Heart right ventricle (tissue), 16 donors: ENCODE data around the gene RLF. TPM values are rescaled to one million over a fixed set of nuclear protein-coding genes. Genes with fewer than 3 reads are reported as not detected.

Source experiments
- ATAC-seq, 8 donors: fragments of 200-7000 bp; cut with Tn5 transposase; one replicate each; pipeline ENCODE4 v1.9.1; 2020; ENCODE audit warnings: mild to moderate bottlenecking in 8 of 8, moderate library complexity in 8 of 8, moderate number of reproducible peaks in 1 of 8
- DNase-seq, 2 donors: peaks; one replicate each; pipeline ENCODE4 v3.0.0-alpha.2; 2020
- H3K27ac ChIP-seq, 10 donors: fragments of 200-600 bp; sonication (generic) in 2 of 10; one replicate each; pipeline versions ENCODE4 v1.5.0 to v1.8.0; 2020 to 2022; ENCODE audit warnings: mild to moderate bottlenecking in 3 of 10
- H3K27me3 ChIP-seq, 7 donors: fragments of 200-600 bp; one replicate each; pipeline ENCODE4 v1.8.0; 2021 to 2022; ENCODE audit warnings: mild to moderate bottlenecking in 2 of 7
- H3K36me3 ChIP-seq, 9 donors: fragments of 200-600 bp; sonication (generic) in 1 of 9; one replicate each; pipeline versions ENCODE4 v1.5.0 to v1.8.0; 2020 to 2022; ENCODE audit warnings: mild to moderate bottlenecking in 2 of 9
- H3K4me1 ChIP-seq, 9 donors: fragments of 200-600 bp; sonication (generic) in 1 of 9; one replicate each; pipeline versions ENCODE4 v1.5.0 to v1.8.0; 2020 to 2022; ENCODE audit warnings: mild to moderate bottlenecking in 4 of 9
- H3K4me3 ChIP-seq, 10 donors: fragments of 200-600 bp; sonication (generic) in 2 of 10; one replicate each; pipeline versions ENCODE4 v1.5.0 to v1.8.0; 2020 to 2022; ENCODE audit warnings: mild to moderate bottlenecking in 7 of 10, moderate library complexity in 2 of 10
- H3K9me3 ChIP-seq, 11 donors: fragments of 200-600 bp in 10 of 11; sonication (generic) in 2 of 11; one replicate each; pipeline versions ENCODE4 v1.5.0 to v1.8.0; 2013 to 2022; ENCODE audit warnings: mild to moderate bottlenecking in 2 of 11, control low read depth in 1 of 11, moderate library complexity in 1 of 11
- WGBS, 2 donors: extraction: QIAGEN DNeasy Blood & Tissue Kit; methylation state at CpG; one replicate each; pipeline ENCODE4 v1.1.7; 2013; ENCODE audit warnings: inconsistent platforms in 1 of 2; 5-methylcytosine and 5-hydroxymethylcytosine counted together
- intact Hi-C, 10 donors: fragments of 100-400 bp; cut with DNase I; formaldehyde crosslinking; loops; one replicate each; pipeline versions ENCODE4 v1.11.1 to v1.14.2; 2022
- polyA plus RNA-seq, 2 donors: library from polyadenylated mRNA; stranded (reverse); fragments of 200-250 nt; gene quantifications; one replicate each; pipeline ENCODE4 v1.2.3, GENCODE V29; 2013
- total RNA-seq, 10 donors: library from RNA; stranded (reverse); fragmentation: NEBNext Ultra II Directional in 3 of 10; extraction: Animal tissue kit (Norgen Biotek cat#: 25700) in 3 of 10; gene quantifications; one replicate each; pipeline versions ENCODE4 v1.2.1 to v1.2.4, GENCODE V29; 2021 to 2023
- TF ChIP-seq, protein P1 (sequence below), 9 donors: fragments of 200-600 bp; sonication (generic) in 2 of 9; IDR thresholded peaks; one replicate each; pipeline versions ENCODE4 v1.5.0 to v1.8.0; 2021 to 2022; ENCODE audit warnings: antibody characterized with exemption in 9 of 9, mild to moderate bottlenecking in 5 of 9, moderate library complexity in 1 of 9
- donor health status: Arrhythmogenic right ventricular cardiomyopathy.
- donor health status: ischemic (EF 13 %, LVEDD 7.1; RV severe dilation, severe dysfunction).
- donor health status: healthy with polysubstance abuse.
- donor health status: DM: no; HTN: yes; CAD: no.
- donor health status: DM: no; HTN: no; CAD: no.
- donor health status: ischemic (EF 25% LVEDD 6.9; RV normal size, moderate dysfunction).
- donor health status: ischemic (EF 25% LVEDD 5.7; RV mildly dilated, moderate dysfunction).
- donor health status: healthy.
- donor health status: DM: yes; HTN: yes; CAD: no.
- donor health status: Ischemic cardiomyopathy.
- donor health status: ischemic (EF 35%, LVEDD 5.7; RV mildly dilated, moderate dysfunction).
- donor health status: nonischemic (EF 11% LVEDD 7.7; RV severe dilation, severe dysfunction).
- donor health status: DM: yes; HTN: yes; CAD: no.
- donor health status: PGD.
- donor health status: ischemic (EF 29% LVEDD 5.4; RV normal size, mild dysfunction).
- donor health status: nonischemic (EF 23%, LVEDD 6.1; RV moderate dilation, normal function).

Gene RLF
- total and polyA plus RNA-seq, 12 donors: 3.8 to 17.3 (median 12.4) TPM

DNA sequence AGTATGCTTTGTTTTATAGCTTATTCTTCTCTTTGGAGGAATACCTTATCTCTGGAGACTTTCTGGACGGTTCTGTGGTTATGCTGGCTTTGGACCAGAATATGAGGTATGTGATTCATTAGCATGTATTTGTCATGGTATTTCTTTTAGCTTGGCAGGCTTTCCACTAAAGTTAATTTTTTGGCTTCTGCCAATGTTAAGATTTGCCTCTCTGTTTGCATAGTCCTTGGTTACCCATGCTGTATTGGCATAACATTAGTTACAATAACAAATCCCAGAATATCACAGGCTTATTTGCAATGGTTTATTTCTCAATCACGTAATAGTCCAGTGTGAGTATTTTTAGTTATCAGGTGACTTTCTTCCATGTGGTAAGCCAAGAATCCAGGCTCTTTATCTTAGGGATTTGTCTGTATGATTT lies 106.6 kb downstream of the RLF start:
- TF ChIP-seq, protein P1, sequence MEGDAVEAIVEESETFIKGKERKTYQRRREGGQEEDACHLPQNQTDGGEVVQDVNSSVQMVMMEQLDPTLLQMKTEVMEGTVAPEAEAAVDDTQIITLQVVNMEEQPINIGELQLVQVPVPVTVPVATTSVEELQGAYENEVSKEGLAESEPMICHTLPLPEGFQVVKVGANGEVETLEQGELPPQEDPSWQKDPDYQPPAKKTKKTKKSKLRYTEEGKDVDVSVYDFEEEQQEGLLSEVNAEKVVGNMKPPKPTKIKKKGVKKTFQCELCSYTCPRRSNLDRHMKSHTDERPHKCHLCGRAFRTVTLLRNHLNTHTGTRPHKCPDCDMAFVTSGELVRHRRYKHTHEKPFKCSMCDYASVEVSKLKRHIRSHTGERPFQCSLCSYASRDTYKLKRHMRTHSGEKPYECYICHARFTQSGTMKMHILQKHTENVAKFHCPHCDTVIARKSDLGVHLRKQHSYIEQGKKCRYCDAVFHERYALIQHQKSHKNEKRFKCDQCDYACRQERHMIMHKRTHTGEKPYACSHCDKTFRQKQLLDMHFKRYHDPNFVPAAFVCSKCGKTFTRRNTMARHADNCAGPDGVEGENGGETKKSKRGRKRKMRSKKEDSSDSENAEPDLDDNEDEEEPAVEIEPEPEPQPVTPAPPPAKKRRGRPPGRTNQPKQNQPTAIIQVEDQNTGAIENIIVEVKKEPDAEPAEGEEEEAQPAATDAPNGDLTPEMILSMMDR (IDR thresholded peaks at IDR 0.05): no peak
- Histone ChIP-seq H3K27ac (peak overlapping the region; percentile 39 to 81 (median 68)), H3K9me3 (no peaks in the 10 kb centered on the region), H3K27me3 (no peaks in the 10 kb centered on the region), H3K4me3 (no peak overlapping the region), H3K36me3 (peaks cover 0 to 96% (median 58%) of the 10 kb centered on the region in 9 donors), H3K4me1 (peaks cover 0 to 43% (median 25%) of the 10 kb centered on the region in 9 donors)
- DNase-seq: peak in 1 of 2 donors; percentile 25
- intact Hi-C loops: no loop called here
- peak; percentile 77 to 96 (median 90) for ATAC-seq
- 30 to 48% methylated on average over 2 of the region's 2 CpGs for WGBS, 2 donors

DNA sequence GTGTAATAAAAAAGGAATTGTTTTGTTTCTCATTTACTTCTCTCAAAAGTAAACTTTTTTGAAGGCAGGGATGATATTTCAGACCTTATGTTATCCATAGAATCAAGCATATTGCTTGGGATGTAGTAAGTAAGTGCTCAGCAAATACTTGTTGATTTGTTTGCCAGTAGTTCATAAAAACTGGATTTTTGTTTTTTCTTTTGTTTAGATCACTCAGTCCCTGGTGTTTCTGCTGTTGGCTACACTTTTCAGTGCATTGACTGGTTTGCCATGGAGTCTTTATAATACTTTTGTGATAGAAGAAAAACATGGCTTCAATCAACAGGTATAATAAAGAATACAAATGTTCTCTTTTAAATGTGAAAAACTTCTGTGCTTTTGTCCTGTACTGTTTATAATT lies 107.0 kb downstream of the RLF start:
- peak overlapping the region in 9 of 10 donors; percentile 18 to 81 (median 69) for H3K27ac ChIP-seq
- intact Hi-C loops: no loop called here
- H3K27me3 ChIP-seq: no peaks in the 10 kb centered on the region
- H3K4me3 ChIP-seq: no peak overlapping the region
- no peak for DNase-seq
- H3K9me3 ChIP-seq: no peaks in the 10 kb centered on the region
- H3K36me3 ChIP-seq: peaks cover 0 to 96% (median 59%) of the 10 kb centered on the region in 9 donors
- ATAC-seq: no peak
- H3K4me1 ChIP-seq: peaks cover 0 to 38% (median 20%) of the 10 kb centered on the region in 9 donors
- TF ChIP-seq, protein P1 (IDR thresholded peaks at IDR 0.05): no peak

DNA sequence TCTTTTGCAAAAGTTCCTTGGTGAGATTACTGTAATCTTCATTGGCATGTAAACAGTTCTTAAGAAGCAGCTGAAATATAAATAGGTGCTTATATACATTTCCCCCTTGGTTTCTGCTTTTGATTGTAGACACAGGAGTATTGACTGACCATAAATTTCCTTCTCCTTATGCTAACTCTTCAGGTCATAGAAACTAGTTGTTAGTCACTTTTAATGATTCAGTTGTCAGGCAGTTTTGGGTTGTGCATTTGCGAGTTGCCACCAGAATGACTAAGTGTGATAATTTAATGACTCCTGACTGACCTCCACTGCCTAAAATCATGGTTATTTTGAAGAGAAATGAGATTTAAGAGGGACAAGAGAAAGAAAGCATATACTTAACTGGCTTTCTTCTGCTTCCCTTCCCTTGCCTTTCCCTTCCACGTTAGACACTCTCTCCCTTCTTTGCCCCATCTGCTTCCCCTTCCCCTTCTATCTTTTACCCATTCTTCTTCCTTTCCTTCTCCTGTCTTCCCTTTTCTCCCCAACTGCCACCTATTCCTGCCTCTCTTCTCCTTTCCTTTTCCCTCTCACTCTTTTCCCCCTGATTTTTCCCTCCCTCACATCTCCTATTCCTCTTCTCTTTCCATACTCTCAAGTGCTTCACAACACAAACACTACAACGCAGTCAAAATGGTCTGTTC lies 109.1 kb downstream of the RLF start:
- DNase-seq (no peak), ATAC-seq (no peak)
- H3K36me3 ChIP-seq: peaks cover 0 to 95% (median 45%) of the 10 kb centered on the region in 9 donors
- peaks cover 0 to 32% (median 4%) of the 10 kb centered on the region in 9 donors for H3K4me1 ChIP-seq
- no peaks in the 10 kb centered on the region for H3K9me3 ChIP-seq
- H3K27ac ChIP-seq: peak overlapping the region in 2 of 10 donors; percentile 8 to 32
- intact Hi-C loops: no loop called here
- WGBS, 2 donors: 59 to 67% methylated on average over 3 of the region's 3 CpGs
- no peak overlapping the region for H3K4me3 ChIP-seq
- TF ChIP-seq, protein P1 (IDR thresholded peaks at IDR 0.05): no peak
- H3K27me3 ChIP-seq: no peaks in the 10 kb centered on the region

DNA sequence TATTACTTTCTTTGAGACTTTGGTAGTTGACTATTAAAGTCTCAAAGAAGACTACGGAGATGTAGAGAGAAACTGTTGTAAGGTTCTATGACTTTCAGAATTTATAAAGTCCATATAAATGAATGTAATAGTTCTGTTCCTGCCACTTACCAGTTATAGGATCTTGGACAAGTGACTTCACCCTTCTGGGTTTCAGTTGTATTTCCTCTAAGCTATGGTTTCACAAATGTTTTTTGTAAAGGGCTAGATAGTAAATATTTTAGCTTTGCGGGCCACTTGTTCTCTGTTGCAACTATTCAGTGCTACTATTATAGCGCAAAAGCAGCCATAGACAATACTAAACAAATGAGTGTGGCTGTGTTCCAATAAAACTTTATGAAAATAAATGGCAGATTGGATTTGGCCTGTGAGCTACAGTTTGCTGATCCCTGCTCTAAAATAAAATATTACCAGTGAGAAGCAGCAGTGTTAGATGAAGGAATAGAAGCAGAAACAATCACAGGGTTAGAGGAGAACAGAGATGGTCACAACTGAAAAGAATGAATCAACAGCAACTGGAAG lies 111.5 kb downstream of the RLF start:
- H3K36me3 ChIP-seq: peaks cover 0 to 99% (median 42%) of the 10 kb centered on the region in 9 donors
- H3K27ac ChIP-seq: no peak overlapping the region
- DNase-seq (no peak), ATAC-seq (no peak)
- H3K4me1 ChIP-seq: peaks cover 0 to 16% (median 5%) of the 10 kb centered on the region in 9 donors
- H3K9me3 ChIP-seq: no peaks in the 10 kb centered on the region
- WGBS, 2 donors: 96 to 100% methylated on average over 3 of the region's 3 CpGs
- no peaks in the 10 kb centered on the region for H3K27me3 ChIP-seq
- no peak overlapping the region for H3K4me3 ChIP-seq
- TF ChIP-seq, protein P1 (IDR thresholded peaks at IDR 0.05): no peak
- intact Hi-C loops: no loop called here
